MM.1S (cell line): ENCODE results near the gene NELFB.

Experiments
- DNase-seq: peaks from one replicate; pipeline ENCODE4 v3.0.0-alpha.2; 2015
- H2AFZ ChIP-seq: fragments of 300-600 bp; sonication (generic); 2 replicates; pipeline ENCODE4 v1.6.0; 2016; ENCODE audit warnings: antibody characterized with exemption, low read length
- H3F3A ChIP-seq: fragments of 300-600 bp; sonication (generic); 2 replicates; pipeline ENCODE4 v1.6.1; 2016; ENCODE audit warnings: mild to moderate bottlenecking, antibody characterized with exemption, low read length, moderate library complexity, mixed read lengths; ENCODE audit not compliant: insufficient read depth
- H3K27ac ChIP-seq: fragments of 300-600 bp; sonication (generic); 2 replicates; pipeline ENCODE4 v1.5.1; 2016; ENCODE audit warnings: mild to moderate bottlenecking, low read length
- H3K27me3 ChIP-seq: fragments of 300-600 bp; sonication (generic); replicated peaks from 2 replicates; pipeline ENCODE4 v1.6.0; 2016; ENCODE audit warnings: low read length; ENCODE audit not compliant: insufficient read depth
- H3K36me3 ChIP-seq: fragments of 300-600 bp; sonication (generic); replicated peaks from 2 replicates; pipeline ENCODE4 v1.6.1; 2016; ENCODE audit warnings: mild to moderate bottlenecking, low read length, mixed read lengths; ENCODE audit not compliant: insufficient read depth
- H3K4me1 ChIP-seq: fragments of 300-600 bp; sonication (generic); 2 replicates; pipeline ENCODE4 v1.6.1; 2016; ENCODE audit warnings: low read length, mixed read lengths
- H3K4me2 ChIP-seq: fragments of 300-600 bp; sonication (generic); 2 replicates; pipeline ENCODE4 v1.6.0; 2016; ENCODE audit warnings: low read depth, low read length
- H3K4me3 ChIP-seq: fragments of 300-600 bp; sonication (generic); 2 replicates; pipeline ENCODE4 v1.5.1; 2016; ENCODE audit warnings: low read length, mixed read lengths
- H3K79me2 ChIP-seq: fragments of 300-600 bp; sonication (generic); 2 replicates; pipeline ENCODE4 v1.6.1; 2016; ENCODE audit warnings: mixed run types, low read length, mixed read lengths
- H3K9ac ChIP-seq: fragments of 300-600 bp; sonication (generic); 2 replicates; pipeline ENCODE4 v1.6.1; 2016; ENCODE audit warnings: low read length, mixed read lengths
- H3K9me2 ChIP-seq: fragments of 300-600 bp; sonication (generic); replicated peaks from 2 replicates; pipeline ENCODE4 v1.6.1; 2016; ENCODE audit warnings: mild to moderate bottlenecking, low read length, mixed read lengths; ENCODE audit not compliant: insufficient read depth
- H3K9me3 ChIP-seq: fragments of 300-600 bp; sonication (generic); replicated peaks from 2 replicates; pipeline ENCODE4 v1.6.1; 2016; ENCODE audit warnings: mild to moderate bottlenecking, low read length, mixed read lengths; ENCODE audit not compliant: insufficient read depth
- H4K20me1 ChIP-seq: fragments of 300-600 bp; sonication (generic); 2 replicates; pipeline ENCODE4 v1.6.1; 2016; ENCODE audit warnings: mild to moderate bottlenecking, low read length, moderate library complexity, mixed read lengths; ENCODE audit not compliant: insufficient read depth
- EZH2 ChIP-seq: fragments of 300-600 bp; sonication (generic); optimal IDR thresholded peaks from 2 replicates; pipeline ENCODE3; 2017; ENCODE audit warnings: low read depth, mild to moderate bottlenecking, antibody characterized with exemption, low read length, mixed read lengths
- EZH2phosphoT487 ChIP-seq: fragments of 300-600 bp; sonication (generic); IDR thresholded peaks from 2 replicates; pipeline ENCODE4 v1.6.1; 2018; ENCODE audit warnings: antibody characterized with exemption, low read length
- TF ChIP-seq, protein P1 (sequence below): fragments of 300-600 bp; sonication (generic); IDR thresholded peaks from 2 replicates; pipeline ENCODE4 v1.5.1; 2016; ENCODE audit warnings: antibody characterized with exemption, low read length, mixed read lengths

The NELFB gene

DNA sequence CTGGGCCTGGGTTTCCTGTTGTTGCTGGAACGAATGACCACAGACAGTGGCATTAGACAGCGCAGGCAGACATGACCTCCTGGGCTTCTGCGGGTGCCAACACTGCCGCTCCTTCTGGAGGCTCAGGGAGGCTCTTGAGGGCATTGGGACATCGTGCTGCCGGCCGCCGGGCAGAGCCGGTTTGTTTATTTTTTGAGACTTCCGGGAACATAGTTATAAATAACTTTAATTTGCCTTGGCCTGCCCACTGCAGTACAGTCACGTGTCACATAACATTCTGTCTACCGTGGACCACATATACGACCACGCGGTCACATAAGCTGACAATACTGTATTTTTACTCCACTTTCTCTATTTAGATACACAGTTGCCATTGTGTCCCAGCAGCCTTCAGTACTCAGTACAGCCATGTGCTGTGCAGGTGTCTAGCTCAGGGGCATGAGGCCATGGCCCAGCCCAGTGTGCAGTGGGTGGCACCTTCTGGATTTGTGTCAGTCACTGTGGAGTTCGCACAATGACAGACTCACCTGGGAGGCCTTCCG lies 14.2 kb downstream of the NELFB start:
- no peaks in the 10 kb centered on the region for H3K36me3 ChIP-seq
- H3F3A ChIP-seq, result peaks cover 8% of the 10 kb centered on the region; the same call in 1 of the 2 replicates
- H3K27ac ChIP-seq, result peak overlapping the region; percentile 59
- DNase-seq, result peak; percentile 62
- H4K20me1 ChIP-seq, result no peaks in the 10 kb centered on the region
- H3K4me1 ChIP-seq, result peaks cover 20% of the 10 kb centered on the region
- H3K9me2 ChIP-seq, result no peaks in the 10 kb centered on the region
- peaks cover 8% of the 10 kb centered on the region; the same call in 1 of the 2 replicates for H3K79me2 ChIP-seq
- no peaks in the 10 kb centered on the region for H3K9me3 ChIP-seq
- H3K9ac ChIP-seq, result peak overlapping the region; percentile 27; the same call in 1 of the 2 replicates
- no peak overlapping the region for H2AFZ ChIP-seq
- H3K4me2 ChIP-seq, result peak overlapping the region; percentile 45; the same call in 1 of the 2 replicates
- H3K27me3 ChIP-seq, result no peaks in the 10 kb centered on the region
- TF ChIP-seq EZH2phosphoT487 (no peak), EZH2 (no peak)
- TF ChIP-seq, protein P1, sequence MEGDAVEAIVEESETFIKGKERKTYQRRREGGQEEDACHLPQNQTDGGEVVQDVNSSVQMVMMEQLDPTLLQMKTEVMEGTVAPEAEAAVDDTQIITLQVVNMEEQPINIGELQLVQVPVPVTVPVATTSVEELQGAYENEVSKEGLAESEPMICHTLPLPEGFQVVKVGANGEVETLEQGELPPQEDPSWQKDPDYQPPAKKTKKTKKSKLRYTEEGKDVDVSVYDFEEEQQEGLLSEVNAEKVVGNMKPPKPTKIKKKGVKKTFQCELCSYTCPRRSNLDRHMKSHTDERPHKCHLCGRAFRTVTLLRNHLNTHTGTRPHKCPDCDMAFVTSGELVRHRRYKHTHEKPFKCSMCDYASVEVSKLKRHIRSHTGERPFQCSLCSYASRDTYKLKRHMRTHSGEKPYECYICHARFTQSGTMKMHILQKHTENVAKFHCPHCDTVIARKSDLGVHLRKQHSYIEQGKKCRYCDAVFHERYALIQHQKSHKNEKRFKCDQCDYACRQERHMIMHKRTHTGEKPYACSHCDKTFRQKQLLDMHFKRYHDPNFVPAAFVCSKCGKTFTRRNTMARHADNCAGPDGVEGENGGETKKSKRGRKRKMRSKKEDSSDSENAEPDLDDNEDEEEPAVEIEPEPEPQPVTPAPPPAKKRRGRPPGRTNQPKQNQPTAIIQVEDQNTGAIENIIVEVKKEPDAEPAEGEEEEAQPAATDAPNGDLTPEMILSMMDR, result no peak
- H3K4me3 ChIP-seq, result no peak overlapping the region

DNA sequence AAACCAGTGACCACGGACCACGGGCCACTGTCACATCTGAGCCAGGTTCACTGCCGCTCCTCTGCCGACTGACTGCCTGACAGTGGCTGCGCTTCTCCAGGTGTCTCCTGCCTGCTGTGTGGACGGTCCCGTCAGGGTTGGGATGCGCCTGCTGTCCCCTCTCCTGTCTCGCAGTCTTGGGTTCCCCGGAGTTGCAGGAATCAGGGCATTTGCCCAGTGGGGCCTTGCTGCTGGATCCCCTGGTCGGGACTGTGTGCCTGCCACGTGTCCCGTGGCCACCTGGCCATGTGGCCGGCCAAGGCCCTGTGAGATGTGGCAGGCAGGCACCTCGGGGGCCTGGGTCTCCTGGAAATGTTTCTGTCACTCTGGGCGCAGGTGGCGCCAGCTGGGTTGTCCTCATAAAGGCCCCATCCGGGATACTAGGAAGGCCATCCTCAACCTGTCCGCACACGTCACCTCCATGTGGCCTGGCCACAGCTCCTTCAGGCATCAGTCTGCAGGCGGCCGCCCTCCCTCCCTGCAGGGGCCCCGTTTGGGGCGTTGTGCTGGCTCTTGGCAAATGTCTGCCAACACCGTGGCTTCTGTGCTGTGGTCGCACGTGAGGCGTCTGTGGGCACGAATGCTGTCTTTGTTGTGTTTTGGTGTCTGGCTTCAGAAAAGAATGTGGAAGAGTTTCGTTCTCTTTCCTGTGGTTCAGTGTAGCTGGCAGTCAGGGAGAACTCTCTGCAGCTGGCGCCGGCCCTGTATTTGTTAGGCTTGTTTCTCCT lies 16.0 kb downstream of the NELFB start:
- TF ChIP-seq EZH2, result no peak
- TF ChIP-seq EZH2phosphoT487, result no peak
- TF ChIP-seq, protein P1, result no peak
- Histone ChIP-seq H3K27me3 (no peaks in the 10 kb centered on the region), H3K4me2 (no peak overlapping the region), H2AFZ (no peak overlapping the region), H3F3A (peaks cover 8% of the 10 kb centered on the region; the same call in 1 of the 2 replicates), H4K20me1 (no peaks in the 10 kb centered on the region), H3K4me1 (peaks cover 20% of the 10 kb centered on the region), H3K9me2 (no peaks in the 10 kb centered on the region), H3K27ac (no peak overlapping the region), H3K79me2 (0 out of 2 replicates have a peak, but pooled peaks cover 5% of the 10 kb centered on the region), H3K9ac (no peak overlapping the region), H3K36me3 (no peaks in the 10 kb centered on the region), H3K9me3 (no peaks in the 10 kb centered on the region), H3K4me3 (no peak overlapping the region)
- DNase-seq, result no peak

DNA sequence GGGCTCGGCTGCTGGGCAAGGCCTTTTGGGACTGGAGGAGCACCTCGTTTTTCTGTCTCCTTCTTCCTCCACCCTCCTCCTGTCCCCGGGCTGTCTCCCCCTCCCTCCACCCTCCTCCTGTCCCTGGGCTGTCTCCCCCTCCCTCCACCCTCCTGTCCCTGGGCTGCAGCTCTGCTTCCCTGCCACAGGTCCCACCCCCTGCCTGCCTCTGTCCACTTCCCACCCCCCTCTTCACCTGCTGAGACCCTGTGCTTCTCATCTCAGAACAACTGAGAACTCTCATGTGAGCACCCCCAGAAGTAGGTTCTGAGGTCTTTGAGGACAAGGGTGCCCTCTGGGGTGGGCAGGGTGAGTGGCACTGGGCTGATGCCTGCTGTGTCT lies 16.6 kb downstream of the NELFB start:
- Histone ChIP-seq H2AFZ (no peak overlapping the region), H3K27ac (no peak overlapping the region), H3F3A (peaks cover 8% of the 10 kb centered on the region; the same call in 1 of the 2 replicates), H3K9me3 (no peaks in the 10 kb centered on the region), H3K4me1 (peaks cover 20% of the 10 kb centered on the region), H3K9me2 (no peaks in the 10 kb centered on the region), H3K79me2 (0 out of 2 replicates have a peak, but pooled peaks cover 5% of the 10 kb centered on the region), H4K20me1 (no peaks in the 10 kb centered on the region), H3K4me2 (no peak overlapping the region), H3K4me3 (no peak overlapping the region), H3K27me3 (no peaks in the 10 kb centered on the region), H3K36me3 (no peaks in the 10 kb centered on the region), H3K9ac (no peak overlapping the region)
- DNase-seq, result no peak
- no peak for TF ChIP-seq EZH2phosphoT487
- TF ChIP-seq, protein P1, result no peak
- no peak for TF ChIP-seq EZH2
